ENCODE results near the gene IDUA.
A peak's percentile ranks its signal among the peaks of the same experiment; 100 is the strongest.

The IDUA gene

DNA sequence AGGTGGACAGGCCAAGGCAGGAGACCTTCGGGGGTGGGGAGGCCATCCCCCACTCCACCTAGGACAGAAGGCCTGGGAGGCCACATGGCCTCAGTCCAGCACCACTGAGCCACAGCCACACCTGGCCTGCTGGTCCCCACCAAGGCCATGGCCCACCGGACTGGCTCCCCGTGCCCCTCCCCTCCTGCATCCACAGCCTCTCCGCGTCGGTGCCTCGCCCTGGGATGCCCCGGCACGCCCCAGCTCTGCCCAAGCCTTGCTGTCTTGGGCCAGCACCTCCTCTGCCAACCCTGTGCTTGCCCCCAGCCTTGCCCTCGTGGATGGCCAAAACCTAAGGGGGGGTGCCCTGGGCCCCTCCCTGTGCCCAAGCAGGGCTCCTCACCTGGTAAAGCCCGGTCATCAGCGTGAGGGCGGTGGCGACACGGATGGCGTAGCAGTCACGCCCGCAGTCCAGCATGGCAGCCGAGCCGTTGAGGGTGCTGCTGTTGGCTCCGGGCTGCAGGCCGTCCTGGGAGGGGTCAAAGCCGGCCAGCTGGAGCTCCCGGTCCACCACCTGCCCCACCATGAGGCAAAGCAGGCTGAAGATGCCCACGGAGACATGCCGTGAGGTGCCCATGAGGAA, 4.0 kb downstream of the IDUA start:
- Histone ChIP-seq H3K18ac (ENCODE audit: low read length) (no peak overlapping the region), H3K9ac (ENCODE audit: low read length) (no peak overlapping the region), H2BK120ac (ENCODE audit: insufficient read depth, low read length, poor library complexity) (no peak overlapping the region), H2BK12ac (ENCODE audit: low read length) (no peak overlapping the region), H2AFZ (ENCODE audit: insufficient read depth, low read length, poor library complexity) (no peak overlapping the region), H3K23ac (ENCODE audit: low read length) (no peak overlapping the region), H4K91ac (ENCODE audit: low read depth, low read length) (no peak overlapping the region), H3K4me2 (ENCODE audit: low read length) (no peak overlapping the region), H3K36me3 (ENCODE audit: control insufficient read depth in 1 of 2, insufficient read depth in 2 of 2, low read length in 2 of 2) (no peaks in the 10 kb centered on the region), H3K27ac (ENCODE audit: low read depth, low read length) (no peak overlapping the region), H3K9me3 (ENCODE audit: insufficient read depth, low read depth, low read length) (no peaks in the 10 kb centered on the region), H3K79me2 (ENCODE audit: control insufficient read depth, insufficient read depth, low read length, poor library complexity) (no peaks in the 10 kb centered on the region), H3K4me3 (ENCODE audit: low read depth, low read length) (no peak overlapping the region), H3K27me3 (ENCODE audit: insufficient read depth, low read length) (no peaks in the 10 kb centered on the region), H4K12ac (ENCODE audit: low read depth, low read length) (no peak overlapping the region), H4K8ac (ENCODE audit: low read depth, low read length) (no peak overlapping the region), H2BK5ac (ENCODE audit: low read depth, low read length, poor library complexity) (no peak overlapping the region), H3K4ac (ENCODE audit: low read depth, low read length) (no peak overlapping the region), H3K4me1 (ENCODE audit: control insufficient read depth in 1 of 2, insufficient read depth in 2 of 2, low read length in 2 of 2) (peaks cover 5 to 11% of the 10 kb centered on the region in 2 experiments), H3K79me1 (ENCODE audit: low read length) (no peaks in the 10 kb centered on the region), H3K14ac (ENCODE audit: low read length) (no peak overlapping the region), H2AK5ac (ENCODE audit: low read length) (no peak overlapping the region)
- WGBS (ENCODE audit: extremely low coverage, insufficient coverage, insufficient read length), result no CpG with 5 or more reads among the region's 26 CpGs
- DNase-seq, result no peak

- H3K4me3 ChIP-seq (ENCODE audit: low read depth, low read length), result no peak overlapping the region
- no peak overlapping the region for H3K14ac ChIP-seq (ENCODE audit: low read length)
- H3K4ac ChIP-seq (ENCODE audit: low read depth, low read length), result no peak overlapping the region
- H3K79me2 ChIP-seq (ENCODE audit: control insufficient read depth, insufficient read depth, low read length, poor library complexity), result no peaks in the 10 kb centered on the region
- H3K18ac ChIP-seq (ENCODE audit: low read length), result no peak overlapping the region
- H3K36me3 ChIP-seq (ENCODE audit: control insufficient read depth in 1 of 2, insufficient read depth in 2 of 2, low read length in 2 of 2), result no peaks in the 10 kb centered on the region
- peaks cover 5 to 11% of the 10 kb centered on the region in 2 experiments for H3K4me1 ChIP-seq (ENCODE audit: control insufficient read depth in 1 of 2, insufficient read depth in 2 of 2, low read length in 2 of 2)
- H3K4me2 ChIP-seq (ENCODE audit: low read length), result no peak overlapping the region
- H3K27me3 ChIP-seq (ENCODE audit: insufficient read depth, low read length), result peaks cover 4% of the 10 kb centered on the region
- no peak overlapping the region for H3K9ac ChIP-seq (ENCODE audit: low read length)
- no peak overlapping the region for H4K91ac ChIP-seq (ENCODE audit: low read depth, low read length)
- H2BK120ac ChIP-seq (ENCODE audit: insufficient read depth, low read length, poor library complexity), result no peak overlapping the region
- no peak overlapping the region for H2BK5ac ChIP-seq (ENCODE audit: low read depth, low read length, poor library complexity)
- peak; percentile 87 for DNase-seq
- no peaks in the 10 kb centered on the region for H3K79me1 ChIP-seq (ENCODE audit: low read length)
- no peak overlapping the region for H2AK5ac ChIP-seq (ENCODE audit: low read length)
- H3K9me3 ChIP-seq (ENCODE audit: insufficient read depth, low read depth, low read length), result peaks cover 2% of the 10 kb centered on the region
- H3K27ac ChIP-seq (ENCODE audit: low read depth, low read length), result no peak overlapping the region
- H3K23ac ChIP-seq (ENCODE audit: low read length), result no peak overlapping the region
- no CpG with 5 or more reads among the region's 50 CpGs for WGBS (ENCODE audit: extremely low coverage, insufficient coverage, insufficient read length)
- no peak overlapping the region for H4K8ac ChIP-seq (ENCODE audit: low read depth, low read length)
- no peak overlapping the region for H2BK12ac ChIP-seq (ENCODE audit: low read length)
- no peak overlapping the region for H4K12ac ChIP-seq (ENCODE audit: low read depth, low read length)
- H2AFZ ChIP-seq (ENCODE audit: insufficient read depth, low read length, poor library complexity), result no peak overlapping the region
Observed at GRCh38 chr4:991451-992296, 4.8 kb downstream of the IDUA start.

- H3K79me1 ChIP-seq (ENCODE audit: low read length), result no peaks in the 10 kb centered on the region
- H3K9ac ChIP-seq (ENCODE audit: low read length), result no peak overlapping the region
Observed at GRCh38 chr4:992297-993110, 5.7 kb downstream of the IDUA start.

More at GRCh38 chr4:992297-993110, 5.7 kb downstream of the IDUA start:
- H4K8ac ChIP-seq (ENCODE audit: low read depth, low read length), result no peak overlapping the region
- no peak overlapping the region for H2BK120ac ChIP-seq (ENCODE audit: insufficient read depth, low read length, poor library complexity)
- peak overlapping the region; percentile 4 for H4K91ac ChIP-seq (ENCODE audit: low read depth, low read length)
- no peaks in the 10 kb centered on the region for H3K36me3 ChIP-seq (ENCODE audit: control insufficient read depth in 1 of 2, insufficient read depth in 2 of 2, low read length in 2 of 2)
- peak overlapping the region; percentile 13 for H3K18ac ChIP-seq (ENCODE audit: low read length)
- WGBS (ENCODE audit: extremely low coverage, insufficient coverage, insufficient read length), result no CpG with 5 or more reads among the region's 25 CpGs
- no peak overlapping the region for H2BK5ac ChIP-seq (ENCODE audit: low read depth, low read length, poor library complexity)
- H3K4me1 ChIP-seq (ENCODE audit: control insufficient read depth in 1 of 2, insufficient read depth in 2 of 2, low read length in 2 of 2), result peaks cover 5 to 8% of the 10 kb centered on the region in 2 experiments
- DNase-seq, result peak; percentile 87 to 88
- H2AK5ac ChIP-seq (ENCODE audit: low read length), result no peak overlapping the region
- no peaks in the 10 kb centered on the region for H3K79me2 ChIP-seq (ENCODE audit: control insufficient read depth, insufficient read depth, low read length, poor library complexity)
- H3K4me3 ChIP-seq (ENCODE audit: low read depth, low read length), result no peak overlapping the region
- no peak overlapping the region for H3K23ac ChIP-seq (ENCODE audit: low read length)
- no peak overlapping the region for H3K4me2 ChIP-seq (ENCODE audit: low read length)
- no peak overlapping the region for H3K14ac ChIP-seq (ENCODE audit: low read length)
- no peak overlapping the region for H2BK12ac ChIP-seq (ENCODE audit: low read length)
- H3K27ac ChIP-seq (ENCODE audit: low read depth, low read length), result no peak overlapping the region
- H3K4ac ChIP-seq (ENCODE audit: low read depth, low read length), result no peak overlapping the region
- no peak overlapping the region for H2AFZ ChIP-seq (ENCODE audit: insufficient read depth, low read length, poor library complexity)
- H3K27me3 ChIP-seq (ENCODE audit: insufficient read depth, low read length), result peaks cover 9% of the 10 kb centered on the region
- peaks cover 2% of the 10 kb centered on the region for H3K9me3 ChIP-seq (ENCODE audit: insufficient read depth, low read depth, low read length)
- H4K12ac ChIP-seq (ENCODE audit: low read depth, low read length), result no peak overlapping the region

Data from trophoblast cell (in vitro differentiated cells and primary cell).